Measurements from ENCODE around the gene EDN2.

DNA sequence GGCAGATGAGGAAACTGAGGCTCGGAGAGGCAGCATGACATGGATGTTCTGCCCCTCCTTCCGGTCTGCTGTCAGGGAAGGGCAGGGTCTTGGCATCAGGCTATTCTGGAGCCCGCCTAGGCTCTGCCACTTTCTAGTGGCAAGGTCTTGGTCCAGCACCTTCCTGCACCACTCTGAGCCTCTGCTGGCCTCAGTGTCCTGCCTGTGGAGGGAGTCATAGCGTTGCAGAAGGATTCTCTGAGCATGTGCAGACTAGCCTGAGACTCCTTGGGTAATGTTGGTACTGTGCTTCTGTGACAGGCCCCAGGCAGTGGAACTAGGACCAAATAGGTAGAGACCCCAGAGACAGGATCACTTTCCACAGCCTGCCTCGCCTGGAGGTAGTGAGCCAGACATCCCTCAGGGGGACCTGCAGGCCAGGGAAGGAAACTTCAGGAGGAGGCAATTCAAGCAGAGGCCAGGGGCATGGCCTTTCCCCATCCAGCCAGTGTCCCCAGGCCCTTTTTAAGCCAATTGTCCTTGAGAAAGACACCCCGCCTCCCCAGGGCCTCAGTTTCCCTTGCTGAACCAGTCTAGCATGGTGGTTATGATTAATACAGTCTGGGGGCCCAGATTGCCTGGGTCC lies 10.6 kb downstream of the EDN2 start:
- TF ChIP-seq POLR2A (IDR thresholded peaks at IDR 0.05) (no peak), CTCF (IDR thresholded peaks at IDR 0.05) (no peak), POLR2AphosphoS5 (IDR thresholded peaks at IDR 0.05) (no peak)

All from gastroesophageal sphincter (tissue), 3 donors.